ENCODE measurements around the gene CTCF. TPM values are rescaled to one million over a fixed set of nuclear protein-coding genes. Genes with fewer than 3 reads are reported as not detected.
A peak's percentile ranks its signal among the peaks of the same experiment; 100 is the strongest.

Gene CTCF
- total and polyA plus RNA-seq, 9 donors = 27.4 to 52.3 (median 41.9) TPM

DNA sequence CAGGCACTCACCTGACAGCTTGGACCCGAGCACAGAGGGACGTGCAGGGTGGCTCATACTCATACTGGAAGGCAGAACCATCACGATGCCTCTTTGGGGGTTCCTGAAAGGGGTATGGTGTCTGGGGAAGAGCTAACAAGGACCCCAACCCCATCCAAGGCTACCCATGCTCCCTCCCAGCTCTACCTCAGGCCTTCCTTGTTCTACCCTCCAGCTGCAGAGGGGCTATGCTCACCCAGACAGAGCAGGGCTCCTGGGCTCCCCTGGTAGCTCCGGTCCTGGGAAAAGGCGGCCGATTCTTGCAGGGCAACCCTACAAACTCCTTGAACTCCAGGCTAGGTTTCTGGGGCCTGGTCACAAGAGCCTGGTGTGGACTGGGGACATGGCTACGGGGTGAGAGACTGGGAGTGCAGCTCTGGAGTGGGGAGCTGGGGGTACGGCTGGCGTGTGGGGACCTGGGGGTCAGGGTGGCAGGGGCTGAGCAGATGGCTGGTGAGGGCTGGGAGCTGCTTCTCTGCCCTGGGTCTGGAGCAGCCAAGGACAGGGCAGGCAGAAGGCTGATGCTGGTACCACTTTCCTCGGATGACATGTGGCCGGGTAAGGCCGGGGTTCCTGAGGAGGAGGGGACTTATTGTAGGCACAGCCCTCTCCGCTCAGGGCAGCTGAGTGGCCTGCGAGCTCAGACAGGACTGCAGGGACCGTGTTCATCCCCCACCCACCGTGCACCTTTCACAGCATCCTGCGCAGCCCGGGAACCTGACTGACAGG is 95.6 kb downstream of the CTCF start:
- Histone ChIP-seq H3K27ac (ENCODE audit: low read length) (no peak overlapping the region), H3K27me3 (ENCODE audit: control insufficient read depth, insufficient read depth, low read length) (peaks cover 33% of the 10 kb centered on the region), H3K4me3 (ENCODE audit: low read length) (no peak overlapping the region), H3K9me3 (replicated peaks; ENCODE audit: control insufficient read depth, low read depth, low read length) (no peaks in the 10 kb centered on the region), H3K36me3 (ENCODE audit: control insufficient read depth, insufficient read depth, low read length) (peaks cover 21% of the 10 kb centered on the region), H3K4me1 (ENCODE audit: control insufficient read depth, insufficient read depth, low read length) (peaks cover 27% of the 10 kb centered on the region)
- 95% methylated on average over 11 of the region's 18 CpGs for WGBS (ENCODE audit: insufficient coverage)
- DNase-seq = no peak

DNA sequence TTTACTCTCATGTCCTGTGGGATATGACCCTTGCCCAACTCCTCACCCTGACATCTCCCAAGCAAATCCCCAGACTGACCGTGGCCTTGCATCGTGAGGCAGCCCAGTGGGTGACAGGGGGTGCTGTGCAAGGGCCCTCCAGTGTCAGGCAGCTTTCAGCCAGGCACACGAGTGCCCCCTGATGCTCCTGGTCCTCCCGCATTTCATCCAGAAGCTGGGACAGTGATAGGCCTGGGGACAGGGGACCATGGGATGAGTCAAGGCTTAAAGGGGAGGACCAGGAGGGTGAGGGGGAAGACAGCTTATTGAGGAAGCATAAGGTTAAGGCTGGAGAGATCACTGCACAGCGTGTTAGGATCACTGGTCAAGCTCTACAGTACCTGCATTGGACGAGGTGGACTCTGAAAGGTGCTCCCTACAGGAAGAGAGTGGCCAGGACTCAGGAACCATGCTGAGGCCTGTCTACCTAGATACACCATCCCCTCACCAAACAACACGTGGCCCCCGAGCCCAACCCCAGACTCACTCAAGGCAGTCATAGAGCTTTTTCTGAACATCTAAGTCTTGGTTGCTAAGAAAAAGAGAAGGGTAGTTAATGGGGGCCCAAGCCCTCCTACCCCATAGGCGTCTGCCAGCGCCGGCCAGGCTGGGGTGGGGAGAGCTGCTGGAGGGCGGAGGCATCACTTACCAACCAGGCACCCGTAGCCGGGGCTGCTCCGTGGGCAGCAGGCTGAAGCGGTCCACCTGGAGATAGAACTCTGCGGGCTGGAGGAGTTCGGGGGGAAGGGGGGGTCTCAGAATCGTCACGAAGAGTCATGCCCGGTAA is 96.7 kb downstream of the CTCF start:
- WGBS (ENCODE audit: insufficient coverage) = 86% methylated on average over 5 of the region's 21 CpGs
- Histone ChIP-seq H3K4me1 (ENCODE audit: control insufficient read depth, insufficient read depth, low read length) (peaks cover 23% of the 10 kb centered on the region), H3K27ac (ENCODE audit: low read length) (no peak overlapping the region), H3K27me3 (ENCODE audit: control insufficient read depth, insufficient read depth, low read length) (peaks cover 23% of the 10 kb centered on the region), H3K36me3 (ENCODE audit: control insufficient read depth, insufficient read depth, low read length) (peaks cover 32% of the 10 kb centered on the region), H3K4me3 (ENCODE audit: low read length) (peak overlapping the region; percentile 75), H3K9me3 (replicated peaks; ENCODE audit: control insufficient read depth, low read depth, low read length) (no peaks in the 10 kb centered on the region)
- no peak for DNase-seq

DNA sequence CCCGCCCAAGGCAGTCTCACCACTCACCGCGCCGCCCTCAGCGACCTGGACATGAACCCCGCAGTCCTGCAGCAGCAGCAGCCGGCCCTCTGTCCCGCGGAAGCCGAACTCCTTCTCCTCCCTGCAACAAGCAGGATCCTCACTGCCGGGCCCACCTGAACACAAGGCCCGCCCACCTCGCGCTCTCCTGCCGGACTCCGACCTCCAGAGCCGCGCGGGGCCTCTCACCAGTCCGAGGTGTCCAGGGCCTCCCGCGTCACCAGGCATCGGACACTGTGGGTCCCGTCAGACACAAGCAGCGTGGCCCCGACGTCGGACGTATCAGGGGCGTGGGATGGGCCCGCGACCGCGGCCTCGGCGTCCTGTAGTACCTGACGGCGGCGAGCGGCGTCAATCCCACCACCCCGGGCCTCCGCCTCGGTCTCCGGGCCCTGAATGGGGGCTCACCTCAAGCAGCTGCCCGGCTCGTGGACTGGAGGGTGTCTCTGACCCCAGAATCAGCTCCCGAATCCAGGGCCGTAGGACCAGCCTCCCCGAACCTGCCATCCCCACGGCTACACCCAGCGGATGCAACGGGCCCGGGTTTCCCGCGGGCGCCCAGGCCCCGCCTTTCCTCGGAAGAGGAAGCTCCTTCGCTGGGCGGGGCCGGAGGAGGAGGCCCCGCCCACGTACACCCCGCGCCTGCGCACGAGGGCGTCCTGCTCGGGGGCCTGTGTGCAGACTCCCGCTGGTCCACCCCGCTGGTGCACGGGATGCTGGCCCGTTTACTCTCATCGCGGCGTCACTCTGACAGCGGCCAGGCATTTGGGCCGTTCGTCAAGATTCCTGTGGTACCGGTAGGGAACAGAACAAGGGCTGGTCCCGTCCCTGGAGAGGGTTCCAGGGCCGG is 97.6 kb downstream of the CTCF start, which contains the start of gene ACD:
TSS of gene ACD (minus strand) at position 586 of the 889 bp plus-strand sequence. CDS start at position 546, 40 bp downstream.
- Histone ChIP-seq H3K4me3 (ENCODE audit: low read length) (peak within 1 kb of the TSS; percentile 75), H3K36me3 (ENCODE audit: control insufficient read depth, insufficient read depth, low read length) (peaks cover 35% of the 10 kb centered on the region), H3K4me1 (ENCODE audit: control insufficient read depth, insufficient read depth, low read length) (peaks cover 23% of the 10 kb centered on the region), H3K27me3 (ENCODE audit: control insufficient read depth, insufficient read depth, low read length) (peaks cover 14% of the 10 kb centered on the region), H3K27ac (ENCODE audit: low read length) (peak within 1 kb of the TSS; percentile 97), H3K9me3 (replicated peaks; ENCODE audit: control insufficient read depth, low read depth, low read length) (no peaks in the 10 kb centered on the region)
- DNase-seq = peak; percentile 97
- under 1% methylated on average over 77 of the region's 83 CpGs for WGBS (ENCODE audit: insufficient coverage)

DNA sequence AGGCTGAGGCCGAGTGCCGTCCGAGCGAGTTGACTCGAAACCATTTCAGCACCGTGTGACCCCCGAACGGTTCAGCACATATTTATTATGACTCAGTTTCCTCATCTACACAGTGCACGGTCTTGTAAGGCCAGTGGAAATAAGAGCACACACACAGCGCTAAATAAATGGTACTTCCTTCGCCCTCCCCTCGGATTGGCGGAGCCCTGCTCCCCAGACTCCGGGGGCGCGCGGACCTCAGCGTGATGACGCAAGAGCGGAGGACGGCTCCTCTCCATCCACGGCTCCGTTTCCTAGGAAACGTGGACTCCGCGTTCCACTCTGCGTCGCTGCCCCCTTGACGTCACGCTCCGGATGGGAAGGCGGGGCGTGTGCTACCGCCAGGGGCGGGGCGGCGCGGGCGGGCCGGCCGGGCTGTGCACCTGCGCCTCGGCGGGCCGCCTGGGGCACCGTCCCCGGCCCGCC is 98.3 kb downstream of the CTCF start, which contains the start of gene PARD6A:
TSS of gene PARD6A (plus strand) at position 397 of the 465 bp plus-strand sequence. CDS start 79 bp downstream, outside the sequence.
- peaks cover 24% of the 10 kb centered on the region for H3K4me1 ChIP-seq (ENCODE audit: control insufficient read depth, insufficient read depth, low read length)
- peaks cover 36% of the 10 kb centered on the region for H3K36me3 ChIP-seq (ENCODE audit: control insufficient read depth, insufficient read depth, low read length)
- peak within 1 kb of the TSS; percentile 97 for H3K27ac ChIP-seq (ENCODE audit: low read length)
- H3K4me3 ChIP-seq (ENCODE audit: low read length) = peak within 1 kb of the TSS; percentile 75
- H3K9me3 ChIP-seq (replicated peaks; ENCODE audit: control insufficient read depth, low read depth, low read length) = no peaks in the 10 kb centered on the region
- DNase-seq = peak; percentile 99
- WGBS (ENCODE audit: insufficient coverage) = under 1% methylated on average over 48 of the region's 48 CpGs
- peaks cover 7% of the 10 kb centered on the region for H3K27me3 ChIP-seq (ENCODE audit: control insufficient read depth, insufficient read depth, low read length)

DNA sequence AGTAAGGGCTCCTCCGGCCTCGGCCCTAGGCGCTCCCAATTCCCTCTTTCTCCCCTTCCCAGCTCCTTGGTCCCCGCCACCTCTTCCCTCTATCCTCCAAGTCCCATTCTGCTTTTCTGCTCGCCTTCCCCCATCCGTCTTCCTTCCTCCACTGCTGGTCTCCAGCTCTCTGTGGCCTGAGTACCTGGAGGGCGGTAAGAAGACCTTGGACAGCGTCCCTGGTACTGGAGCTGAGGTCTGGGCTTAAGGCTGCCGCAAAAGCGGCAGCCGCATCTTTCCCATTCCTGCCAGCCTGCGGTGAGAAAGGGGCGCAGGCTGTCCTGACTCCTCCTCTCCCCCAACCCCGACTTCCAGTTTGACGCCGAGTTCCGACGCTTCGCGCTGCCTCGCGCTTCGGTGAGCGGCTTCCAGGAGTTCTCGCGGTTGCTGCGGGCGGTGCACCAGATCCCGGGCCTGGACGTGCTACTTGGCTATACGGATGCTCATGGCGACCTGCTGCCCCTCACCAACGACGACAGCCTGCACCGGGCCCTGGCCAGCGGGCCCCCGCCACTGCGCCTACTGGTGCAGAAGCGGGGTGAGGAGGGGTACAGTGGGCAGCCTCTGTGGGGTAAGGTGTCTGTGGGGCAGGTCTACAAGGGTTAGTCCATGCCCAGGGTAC is 98.9 kb downstream of the CTCF start:
- H3K9me3 ChIP-seq (replicated peaks; ENCODE audit: control insufficient read depth, low read depth, low read length) = no peaks in the 10 kb centered on the region
- peaks cover 2% of the 10 kb centered on the region for H3K27me3 ChIP-seq (ENCODE audit: control insufficient read depth, insufficient read depth, low read length)
- H3K27ac ChIP-seq (ENCODE audit: low read length) = peak overlapping the region; percentile 78
- 4% methylated on average over 32 of the region's 39 CpGs for WGBS (ENCODE audit: insufficient coverage)
- peaks cover 30% of the 10 kb centered on the region for H3K4me1 ChIP-seq (ENCODE audit: control insufficient read depth, insufficient read depth, low read length)
- DNase-seq = peak; percentile 68
- peak overlapping the region; percentile 37 for H3K4me3 ChIP-seq (ENCODE audit: low read length)
- peaks cover 36% of the 10 kb centered on the region for H3K36me3 ChIP-seq (ENCODE audit: control insufficient read depth, insufficient read depth, low read length)

DNA sequence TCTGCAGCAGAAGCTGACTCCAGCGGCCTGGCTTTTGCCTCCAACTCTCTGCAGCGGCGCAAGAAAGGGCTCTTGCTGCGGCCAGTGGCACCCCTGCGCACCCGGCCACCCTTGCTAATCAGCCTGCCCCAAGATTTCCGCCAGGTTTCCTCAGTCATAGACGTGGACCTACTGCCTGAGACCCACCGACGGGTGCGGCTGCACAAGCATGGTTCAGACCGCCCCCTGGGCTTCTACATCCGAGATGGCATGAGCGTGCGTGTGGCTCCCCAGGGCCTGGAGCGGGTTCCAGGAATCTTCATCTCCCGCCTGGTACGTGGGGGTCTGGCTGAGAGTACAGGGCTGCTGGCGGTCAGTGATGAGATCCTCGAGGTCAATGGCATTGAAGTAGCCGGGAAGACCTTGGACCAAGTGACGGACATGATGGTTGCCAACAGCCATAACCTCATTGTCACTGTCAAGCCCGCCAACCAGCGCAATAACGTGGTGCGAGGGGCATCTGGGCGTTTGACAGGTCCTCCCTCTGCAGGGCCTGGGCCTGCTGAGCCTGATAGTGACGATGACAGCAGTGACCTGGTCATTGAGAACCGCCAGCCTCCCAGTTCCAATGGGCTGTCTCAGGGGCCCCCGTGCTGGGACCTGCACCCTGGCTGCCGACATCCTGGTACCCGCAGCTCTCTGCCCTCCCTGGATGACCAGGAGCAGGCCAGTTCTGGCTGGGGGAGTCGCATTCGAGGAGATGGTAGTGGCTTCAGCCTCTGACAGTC is 99.7 kb downstream of the CTCF start:
- DNase-seq = no peak
- Histone ChIP-seq H3K4me3 (ENCODE audit: low read length) (no peak overlapping the region), H3K4me1 (ENCODE audit: control insufficient read depth, insufficient read depth, low read length) (peaks cover 34% of the 10 kb centered on the region), H3K27me3 (ENCODE audit: control insufficient read depth, insufficient read depth, low read length) (no peaks in the 10 kb centered on the region), H3K36me3 (ENCODE audit: control insufficient read depth, insufficient read depth, low read length) (peaks cover 36% of the 10 kb centered on the region), H3K27ac (ENCODE audit: low read length) (no peak overlapping the region), H3K9me3 (replicated peaks; ENCODE audit: control insufficient read depth, low read depth, low read length) (no peaks in the 10 kb centered on the region)
- WGBS (ENCODE audit: insufficient coverage) = 88% methylated on average over 31 of the region's 34 CpGs

DNA sequence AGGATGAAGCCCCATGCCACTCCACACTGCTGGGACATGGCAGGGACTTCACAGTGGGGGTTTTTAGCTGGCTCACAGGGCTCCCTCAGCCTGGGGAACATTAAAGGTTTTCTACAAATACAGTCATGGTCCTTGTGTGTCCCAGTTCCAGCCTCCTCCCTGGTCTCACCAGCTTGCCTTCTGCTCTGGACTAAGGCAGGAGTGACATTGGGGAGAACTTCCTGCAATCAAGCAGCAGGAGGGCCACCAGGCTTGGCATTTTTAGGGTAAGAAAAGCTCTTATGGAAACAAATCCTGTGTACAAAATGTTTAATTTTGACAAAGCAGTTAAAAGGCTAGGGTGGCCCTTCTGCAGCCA is 100.3 kb downstream of the CTCF start:
- H3K9me3 ChIP-seq (replicated peaks; ENCODE audit: control insufficient read depth, low read depth, low read length) = no peaks in the 10 kb centered on the region
- peaks cover 40% of the 10 kb centered on the region for H3K4me1 ChIP-seq (ENCODE audit: control insufficient read depth, insufficient read depth, low read length)
- no peaks in the 10 kb centered on the region for H3K27me3 ChIP-seq (ENCODE audit: control insufficient read depth, insufficient read depth, low read length)
- H3K4me3 ChIP-seq (ENCODE audit: low read length) = no peak overlapping the region
- H3K36me3 ChIP-seq (ENCODE audit: control insufficient read depth, insufficient read depth, low read length) = peaks cover 33% of the 10 kb centered on the region
- DNase-seq = no peak
- H3K27ac ChIP-seq (ENCODE audit: low read length) = no peak overlapping the region

DNA sequence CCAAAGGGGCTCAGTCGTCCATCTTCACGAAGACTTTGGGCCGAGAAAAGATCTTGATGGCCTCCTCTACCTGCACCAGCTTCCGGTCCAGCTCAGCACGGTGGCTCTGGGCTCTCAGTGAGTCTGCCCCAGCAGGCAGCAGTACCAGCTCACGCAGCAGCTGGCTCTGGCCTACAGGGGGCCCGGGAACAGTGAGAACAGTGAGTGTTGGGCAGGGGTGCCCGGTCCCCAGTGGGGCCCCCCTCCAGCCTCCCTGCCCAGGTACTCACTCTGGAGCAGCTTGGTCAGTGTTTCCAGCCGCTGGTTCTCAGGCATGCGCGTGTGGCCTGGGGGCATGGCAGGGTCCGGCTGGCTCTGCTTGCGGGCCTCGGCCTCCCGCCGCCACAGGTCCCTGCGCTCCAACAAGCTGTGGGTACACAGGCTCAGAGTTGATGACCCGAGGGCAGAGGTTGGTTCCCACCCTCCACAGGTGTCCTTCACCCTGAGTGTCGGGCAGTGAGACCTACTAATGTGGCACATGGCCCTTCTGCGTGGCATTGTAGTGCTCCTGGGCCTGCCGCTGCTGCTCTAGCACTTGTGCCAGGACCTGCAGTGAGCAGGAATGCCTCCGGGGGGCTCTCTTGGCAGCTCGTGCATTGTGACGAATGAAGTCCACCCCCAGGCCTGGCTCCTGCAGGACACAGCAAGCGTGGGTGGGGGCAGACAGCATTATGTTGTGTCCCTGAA is 101.0 kb downstream of the CTCF start:
- H3K27ac ChIP-seq (ENCODE audit: low read length) = no peak overlapping the region
- H3K4me3 ChIP-seq (ENCODE audit: low read length) = no peak overlapping the region
- H3K4me1 ChIP-seq (ENCODE audit: control insufficient read depth, insufficient read depth, low read length) = peaks cover 46% of the 10 kb centered on the region
- H3K36me3 ChIP-seq (ENCODE audit: control insufficient read depth, insufficient read depth, low read length) = peaks cover 26% of the 10 kb centered on the region
- no peak for DNase-seq
- no peaks in the 10 kb centered on the region for H3K27me3 ChIP-seq (ENCODE audit: control insufficient read depth, insufficient read depth, low read length)
- H3K9me3 ChIP-seq (replicated peaks; ENCODE audit: control insufficient read depth, low read depth, low read length) = no peaks in the 10 kb centered on the region
- WGBS (ENCODE audit: insufficient coverage) = 75% methylated on average over 24 of the region's 25 CpGs
